ENCODE results near the gene SLC37A2. TPM values are rescaled to one million over a fixed set of nuclear protein-coding genes. Genes with fewer than 3 reads are reported as not detected.

SLC37A2 gene
- total RNA-seq, 1 experiment from 2014 or later: 10.2 TPM

DNA sequence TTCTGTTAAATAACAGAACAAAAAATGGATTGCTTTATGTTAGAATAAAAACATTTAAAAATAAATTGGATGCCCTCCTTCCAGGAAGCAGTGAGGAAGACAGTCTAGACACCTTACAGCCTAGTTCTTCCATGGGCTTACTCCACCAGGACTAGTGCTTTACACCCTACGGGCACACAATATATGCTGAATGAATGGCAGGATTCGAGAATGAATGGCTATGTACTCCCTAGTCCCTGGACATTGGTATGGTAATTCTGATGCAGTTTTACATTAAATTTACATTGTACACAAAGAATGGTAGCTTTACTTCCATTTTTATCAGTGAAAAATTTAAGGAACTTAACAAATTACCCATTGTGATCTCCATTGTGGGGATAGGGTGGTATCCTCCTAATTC, 31.6 kb downstream of the SLC37A2 start:
- CTCF ChIA-PET: interaction anchor here (0.6 kb wide), 1 partner anchor 302 kb away, joined by 6 read pairs; no protein-coding TSS in a partner anchor
- intact Hi-C loops (cut with micrococcal nuclease): no loop called here

DNA sequence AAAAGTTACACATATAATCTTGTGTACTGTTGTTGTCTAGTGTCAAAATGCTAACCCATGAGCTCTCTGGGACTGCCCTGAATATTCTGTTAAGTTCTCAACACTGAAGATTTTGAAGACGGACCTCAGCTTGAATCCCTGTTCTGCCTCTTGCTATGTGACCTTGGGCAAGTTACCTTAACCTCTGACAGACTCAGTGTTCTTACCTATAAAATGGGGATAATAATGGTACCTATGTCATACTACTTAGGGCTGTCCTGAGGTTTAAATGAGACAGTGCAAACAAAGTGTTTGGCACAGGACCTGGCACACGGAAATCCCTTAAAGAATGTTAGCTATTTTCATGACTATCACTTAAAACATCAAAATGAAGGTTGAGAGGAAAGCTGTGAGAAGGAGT, 37.0 kb downstream of the SLC37A2 start:
- H3K4me3 ChIP-seq (ENCODE audit: low read length): no peak overlapping the region
- peaks cover 5% of the 10 kb centered on the region; the same call in 1 of the 2 replicates for H3K36me3 ChIP-seq (ENCODE audit: low read depth, low read length)
- H3K27ac ChIP-seq (ENCODE audit: low read length): no peak overlapping the region
- CTCF ChIA-PET: no interaction called here
- no peaks in the 10 kb centered on the region for H3K27me3 ChIP-seq (ENCODE audit: low read length)
- no peaks in the 10 kb centered on the region for H3K9me3 ChIP-seq (ENCODE audit: low read length)
- H3K4me1 ChIP-seq (ENCODE audit: insufficient read depth, low read length): no peaks in the 10 kb centered on the region
- H3K4me2 ChIP-seq (ENCODE audit: low read length): no peak overlapping the region
- DNase-seq (no peak), ATAC-seq (no peak)
- POLR2A ChIA-PET (ENCODE audit: unreplicated experiment): no interaction called here
- no peaks in the 10 kb centered on the region for H3K79me2 ChIP-seq (ENCODE audit: low read length)
- no peaks in the 10 kb centered on the region for H3F3A ChIP-seq (ENCODE audit: low read length, unreplicated experiment)
- no peak overlapping the region for H2AFZ ChIP-seq (ENCODE audit: low read length)
- BruUV-seq (replicated peaks): no TSS peak
- intact Hi-C loops (cut with micrococcal nuclease): no loop called here
- no peak for TF ChIP-seq EZH2phosphoT487 (IDR thresholded peaks at IDR 0.05; ENCODE audit: borderline replicate concordance, low read length)
- no peak for TF ChIP-seq EZH2 (IDR thresholded peaks at IDR 0.05; ENCODE audit: low read length, unreplicated experiment)
- TF ChIP-seq CTCF (conservative IDR thresholded peaks at IDR 0.05; ENCODE audit: low read depth, low read length): no peak
- H3K9ac ChIP-seq (ENCODE audit: low read length): no peak overlapping the region
- H3K9me2 ChIP-seq (replicated peaks; ENCODE audit: low read length): no peaks in the 10 kb centered on the region
- no peaks in the 10 kb centered on the region for H4K20me1 ChIP-seq (ENCODE audit: low read length)

More for the DNA sequence above, 31.6 kb downstream of the SLC37A2 start:
- Histone ChIP-seq H3F3A (ENCODE audit: low read length, unreplicated experiment) (no peaks in the 10 kb centered on the region), H4K20me1 (ENCODE audit: low read length) (no peaks in the 10 kb centered on the region), H3K4me3 (ENCODE audit: low read length) (no peak overlapping the region), H3K4me1 (ENCODE audit: insufficient read depth, low read length) (peaks cover 8% of the 10 kb centered on the region; the same call in 1 of the 2 replicates), H2AFZ (ENCODE audit: low read length) (no peak overlapping the region), H3K27me3 (ENCODE audit: low read length) (no peaks in the 10 kb centered on the region), H3K9me3 (ENCODE audit: low read length) (no peaks in the 10 kb centered on the region), H3K9ac (ENCODE audit: low read length) (no peak overlapping the region), H3K4me2 (ENCODE audit: low read length) (no peak overlapping the region), H3K36me3 (ENCODE audit: low read depth, low read length) (peaks cover 5% of the 10 kb centered on the region; the same call in 1 of the 2 replicates), H3K27ac (ENCODE audit: low read length) (no peak overlapping the region), H3K9me2 (replicated peaks; ENCODE audit: low read length) (no peaks in the 10 kb centered on the region), H3K79me2 (ENCODE audit: low read length) (no peaks in the 10 kb centered on the region)
- no peak for ATAC-seq
- no TSS peak for BruUV-seq (replicated peaks)
- TF ChIP-seq CTCF (conservative IDR thresholded peaks at IDR 0.05; ENCODE audit: low read depth, low read length) (no peak), EZH2phosphoT487 (IDR thresholded peaks at IDR 0.05; ENCODE audit: borderline replicate concordance, low read length) (no peak), EZH2 (IDR thresholded peaks at IDR 0.05; ENCODE audit: low read length, unreplicated experiment) (no peak)
- no peak for DNase-seq
- POLR2A ChIA-PET (ENCODE audit: unreplicated experiment): no interaction called here

- no peak overlapping the region for H3K4me3 ChIP-seq (ENCODE audit: low read length)
- no peak overlapping the region for H3K27ac ChIP-seq (ENCODE audit: low read length)
- intact Hi-C loops (cut with micrococcal nuclease): no loop called here
- ChIA-PET CTCF (no interaction called here), POLR2A (ENCODE audit: unreplicated experiment) (no interaction called here)
- H3F3A ChIP-seq (ENCODE audit: low read length, unreplicated experiment): no peaks in the 10 kb centered on the region
- BruUV-seq (replicated peaks): no TSS peak
- H2AFZ ChIP-seq (ENCODE audit: low read length): no peak overlapping the region
- no peak overlapping the region for H3K9ac ChIP-seq (ENCODE audit: low read length)
- H3K4me1 ChIP-seq (ENCODE audit: insufficient read depth, low read length): no peaks in the 10 kb centered on the region
- no peaks in the 10 kb centered on the region for H4K20me1 ChIP-seq (ENCODE audit: low read length)
- H3K4me2 ChIP-seq (ENCODE audit: low read length): no peak overlapping the region
- no peak for ATAC-seq
- no peaks in the 10 kb centered on the region for H3K79me2 ChIP-seq (ENCODE audit: low read length)
- peaks cover 5% of the 10 kb centered on the region; the same call in 1 of the 2 replicates for H3K36me3 ChIP-seq (ENCODE audit: low read depth, low read length)
- no peak for DNase-seq
- no peaks in the 10 kb centered on the region for H3K27me3 ChIP-seq (ENCODE audit: low read length)
- TF ChIP-seq EZH2phosphoT487 (IDR thresholded peaks at IDR 0.05; ENCODE audit: borderline replicate concordance, low read length) (no peak), EZH2 (IDR thresholded peaks at IDR 0.05; ENCODE audit: low read length, unreplicated experiment) (no peak), CTCF (conservative IDR thresholded peaks at IDR 0.05; ENCODE audit: low read depth, low read length) (no peak)
- H3K9me3 ChIP-seq (ENCODE audit: low read length): no peaks in the 10 kb centered on the region
- no peaks in the 10 kb centered on the region for H3K9me2 ChIP-seq (replicated peaks; ENCODE audit: low read length)
These were observed 38.5 kb downstream of the SLC37A2 start for GRCh38 chr11:125101596-125101995.

Measured in PC-3 (cell line).